GM10248 (cell line): ENCODE measurements around the gene GPR32.
"Not testable (repeated sequence)": the region's sequence is repeated elsewhere in the genome, so short reads cannot be mapped to it uniquely, and the experiment has no call there.

ENCODE experiments used
- CTCF ChIA-PET: fragments of 300-600 bp; sonication (Branson Sonifier 250); formaldehyde crosslinking; extraction: SDS; loops from one replicate; lab custom pipeline; 2021; ENCODE audit warnings: antibody characterized with exemption; lab: Yijun Ruan, JAX
- POLR2A ChIA-PET: fragments of 350-650 bp; sonication (Branson Sonifier 250); formaldehyde crosslinking; extraction: SDS; loops from one replicate; lab custom pipeline; 2020; ENCODE audit warnings: antibody characterized with exemption; lab: Yijun Ruan, JAX
- DNase-seq: peaks from one replicate; pipeline ENCODE4 v3.0.0; 2012; ENCODE audit errors: extremely low spot score
- CTCF ChIP-seq: IDR thresholded peaks from 2 replicates; pipeline ENCODE4 v1.5.1; 2012; ENCODE audit warnings: mild to moderate bottlenecking, low read depth; ENCODE audit errors: extremely low read depth, missing control alignments, control extremely low read depth

The GPR32 gene

GRCh38 chr19:50749490-50749889 lies 20.8 kb upstream of the GPR32 start:
- CTCF ChIA-PET = no interaction called here
- no peak for DNase-seq
- POLR2A ChIA-PET = no interaction called here
- no peak for TF ChIP-seq CTCF

DNA sequence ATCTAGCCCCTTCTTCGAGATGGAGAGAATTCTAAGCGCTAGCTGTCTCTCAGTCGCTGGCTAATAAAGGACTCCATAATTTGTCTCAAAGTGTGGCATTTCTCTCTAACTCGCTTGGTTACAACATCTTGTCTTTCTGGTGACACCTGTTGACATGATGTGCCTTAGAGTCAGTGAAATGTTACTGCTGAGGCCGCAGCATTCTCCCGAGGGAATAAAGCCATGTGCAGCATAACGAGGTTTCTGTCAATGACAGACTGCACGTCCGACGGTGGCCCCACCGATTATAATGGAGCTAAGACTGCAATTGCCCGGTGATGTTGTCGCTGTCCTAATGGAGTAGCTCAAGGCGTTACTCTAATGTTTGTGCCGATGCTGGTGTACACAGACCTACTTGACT lies 20.3 kb upstream of the GPR32 start:
- no peak for TF ChIP-seq CTCF
- CTCF ChIA-PET = no interaction called here
- POLR2A ChIA-PET = no interaction called here
- no peak for DNase-seq

DNA sequence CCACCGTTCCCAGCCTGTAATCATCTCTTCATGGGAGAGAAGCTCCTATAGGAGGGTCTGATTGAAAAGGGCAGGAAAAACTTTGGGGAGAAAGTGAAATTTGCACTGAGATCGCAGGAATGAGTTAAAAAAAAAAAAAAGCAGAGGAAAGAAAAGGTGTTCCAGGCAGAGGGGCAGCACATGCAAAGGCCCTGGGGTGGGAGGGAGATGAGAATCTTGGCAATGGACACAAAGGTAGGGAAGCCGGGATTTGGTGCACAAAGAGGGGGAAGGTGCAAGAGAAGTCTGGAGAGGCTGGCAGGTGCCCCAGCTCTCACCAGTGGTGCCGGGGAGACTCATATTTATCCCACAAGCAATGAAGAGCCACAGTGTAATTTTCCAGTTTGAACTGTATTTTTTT lies 16.4 kb upstream of the GPR32 start:
- no peak for TF ChIP-seq CTCF
- POLR2A ChIA-PET = interaction anchor here (0.7 kb wide), 1 partner anchor 132 kb away, joined by 4 read pairs; no protein-coding TSS in a partner anchor
- CTCF ChIA-PET = interaction anchor here (1.2 kb wide), 1 partner anchor 216 kb away, joined by 3 read pairs; no protein-coding TSS in a partner anchor
- DNase-seq = no peak

DNA sequence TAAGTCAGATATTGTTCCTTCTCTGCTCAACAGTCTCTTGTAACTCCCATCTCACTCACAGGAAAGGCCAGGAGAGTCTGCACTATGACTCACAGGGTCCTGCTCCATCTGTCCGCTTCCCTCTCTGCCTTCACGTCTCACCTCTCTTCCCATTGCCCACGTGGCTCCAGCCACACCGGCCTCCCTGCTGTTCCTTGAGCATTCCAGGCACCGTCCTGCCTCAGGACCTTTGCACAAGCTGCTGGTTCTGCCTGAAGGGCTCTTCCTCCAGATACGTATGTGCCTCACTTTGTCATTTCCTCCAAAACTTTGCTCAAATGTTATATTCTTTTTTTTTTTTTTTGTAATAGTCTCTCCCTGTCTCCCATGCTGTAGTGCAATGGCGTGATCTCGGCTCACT lies 14.0 kb upstream of the GPR32 start:
- CTCF ChIA-PET, POLR2A ChIA-PET, DNase-seq: not testable (repeated sequence)

DNA sequence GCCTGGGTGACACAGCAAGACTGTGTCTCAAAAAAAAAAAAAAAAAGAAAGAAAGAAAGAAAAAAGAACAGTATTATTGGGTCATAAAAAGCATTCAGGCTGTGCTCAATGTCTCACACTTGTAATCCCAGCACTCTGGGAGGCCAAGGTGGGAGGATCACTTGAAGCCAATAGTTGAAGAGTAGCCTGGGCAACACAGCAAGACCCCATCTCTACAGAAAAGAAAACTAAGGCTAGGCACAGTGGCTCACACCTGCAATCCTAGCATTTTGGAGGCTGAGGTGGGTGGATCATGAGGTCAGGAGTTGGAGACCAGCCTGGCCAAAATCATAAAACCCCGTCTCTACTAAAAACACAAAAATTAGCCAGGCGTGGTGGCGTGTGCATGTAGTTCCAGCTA lies 12.6 kb upstream of the GPR32 start:
- POLR2A ChIA-PET, CTCF ChIA-PET: not testable (repeated sequence)

DNA sequence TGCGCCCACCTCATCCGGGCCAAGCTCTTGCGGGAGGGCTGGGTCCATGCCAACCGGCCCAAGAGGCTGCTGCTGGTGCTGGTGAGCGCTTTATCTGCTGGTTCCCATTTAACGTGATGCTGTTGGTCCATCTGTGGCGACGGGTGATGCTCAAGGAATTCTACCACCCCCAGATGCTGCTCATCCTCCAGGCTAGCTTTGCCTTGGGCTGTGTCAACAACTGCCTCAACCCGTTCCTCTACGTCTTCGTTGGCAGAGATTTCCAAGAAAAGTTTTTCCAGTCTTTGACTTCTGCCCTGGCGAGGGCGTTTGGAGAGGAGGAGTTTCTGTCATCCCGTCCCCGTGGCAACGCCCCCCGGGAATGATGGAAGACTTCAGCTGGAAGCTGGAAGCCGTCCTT lies 11.2 kb upstream of the GPR32 start:
- DNase-seq, POLR2A ChIA-PET: not testable (repeated sequence)
- CTCF ChIA-PET = interaction anchor here (0.9 kb wide), 1 partner anchor 163 kb away, joined by 3 read pairs; no protein-coding TSS in a partner anchor

More for the DNA sequence above, 12.6 kb upstream of the GPR32 start:
- DNase-seq = not testable (repeated sequence)

DNA sequence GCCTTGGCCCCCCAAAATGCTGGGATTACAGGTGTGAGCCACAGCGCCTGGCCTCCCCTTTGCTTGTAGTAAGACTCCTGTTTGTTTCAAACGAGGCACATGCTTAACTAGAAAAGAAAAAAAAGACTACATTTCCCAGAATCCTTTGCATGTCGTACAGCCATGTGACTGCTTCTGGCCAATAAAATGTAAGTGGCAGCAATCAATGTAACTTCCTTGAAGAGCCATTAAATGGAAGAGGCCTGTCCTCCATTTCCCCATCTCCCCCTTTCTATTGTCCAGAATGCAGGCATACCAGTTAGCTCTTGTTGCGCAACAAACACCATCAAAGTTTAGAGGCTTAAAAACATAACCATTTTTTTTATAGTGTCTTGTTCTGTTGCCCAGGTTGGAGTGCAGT lies 10.4 kb upstream of the GPR32 start:
- ChIA-PET POLR2A (no interaction called here), CTCF (interaction anchor here (0.9 to 1.3 kb wide), 2 partner anchors 162 kb away, joined by 3 to 4 read pairs; no protein-coding TSS in a partner anchor)
- no peak for DNase-seq
- TF ChIP-seq CTCF = no peak

DNA sequence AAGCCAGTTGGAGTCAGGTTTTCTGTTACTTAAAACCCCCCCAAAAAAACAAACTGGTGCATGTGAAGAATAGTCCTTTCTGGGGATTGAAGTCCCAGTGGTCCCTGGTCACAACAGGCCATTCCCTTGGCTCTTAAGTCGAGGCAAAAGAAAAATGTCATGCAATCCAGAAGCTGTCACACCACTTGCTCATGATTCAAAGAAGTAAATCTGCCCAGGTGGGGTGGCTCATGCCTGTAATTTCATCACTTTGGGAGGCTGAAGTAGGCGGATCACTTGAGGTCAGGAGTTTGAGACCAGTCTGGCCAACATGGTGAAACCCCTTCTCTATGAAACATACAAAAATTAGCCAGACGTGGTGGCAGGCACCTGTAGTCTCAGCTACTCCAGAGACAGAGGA lies 8.8 kb upstream of the GPR32 start:
- POLR2A ChIA-PET, DNase-seq: not testable (repeated sequence)
- CTCF ChIA-PET = interaction anchor here (1.2 kb wide), 1 partner anchor 22 kb away, joined by 4 read pairs; no protein-coding TSS in a partner anchor

DNA sequence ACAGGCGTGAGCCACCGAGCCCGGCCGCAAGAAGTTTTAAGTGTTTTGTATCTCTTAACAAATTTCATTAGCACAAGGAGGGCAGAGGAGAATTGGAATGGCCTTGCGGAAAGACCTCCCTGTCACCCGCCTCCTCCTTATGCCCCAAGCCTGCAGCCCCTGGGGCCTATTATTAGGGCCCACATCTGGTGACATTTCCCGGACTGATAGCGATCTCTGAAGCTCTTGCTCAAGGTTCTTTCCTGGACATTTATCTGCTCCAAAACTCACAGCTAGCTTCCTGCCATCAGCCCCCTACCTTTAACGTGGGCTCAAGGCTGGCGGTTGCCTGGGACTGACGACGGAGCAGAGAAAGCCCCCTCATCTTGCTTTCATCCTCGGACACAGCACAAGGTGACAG lies 6.7 kb upstream of the GPR32 start:
- POLR2A ChIA-PET, CTCF ChIA-PET, DNase-seq: not testable (repeated sequence)

DNA sequence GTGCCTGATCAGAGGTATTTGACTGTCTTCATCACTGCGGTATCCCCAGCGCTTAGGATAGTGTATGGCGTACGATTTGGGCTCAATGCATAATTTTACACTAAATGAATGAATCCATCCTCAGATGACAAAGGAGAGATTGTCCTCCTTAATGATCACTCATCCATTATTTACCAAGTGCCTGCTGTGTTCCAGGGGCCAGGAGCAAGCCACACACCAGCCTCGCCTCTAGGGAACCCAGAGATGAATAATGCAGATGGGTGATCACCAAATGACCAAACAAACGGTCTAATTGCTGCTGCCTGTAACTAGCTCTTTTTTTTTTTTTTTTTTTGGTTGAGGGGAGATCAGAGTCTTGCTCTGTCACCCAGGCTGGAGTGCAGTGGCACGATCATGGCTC lies 5.9 kb upstream of the GPR32 start:
- TF ChIP-seq CTCF = no peak
- CTCF ChIA-PET = no interaction called here
- POLR2A ChIA-PET = no interaction called here
- DNase-seq = no peak

- not testable (repeated sequence) for DNase-seq
- ChIA-PET POLR2A (interaction anchor here (0.7 kb wide), 1 partner anchor 474 kb away, joined by 3 read pairs; no protein-coding TSS in a partner anchor), CTCF (interaction anchor here (1.0 to 1.2 kb wide), 3 partner anchors 16 to 211 kb away, joined by 3 read pairs; no protein-coding TSS in a partner anchor)
Measured at GRCh38 chr19:50766746-50767145, 3.5 kb upstream of the GPR32 start.

- DNase-seq, CTCF ChIA-PET, POLR2A ChIA-PET: not testable (repeated sequence)
Measured at GRCh38 chr19:50767263-50767662, 3.0 kb upstream of the GPR32 start.
